Dendritic cell treated with granulocyte-macrophage colony-stimulating factor and Interleukin-4, amounts not matched to agents 40 ng/mL and 50 ng/mL, for 4 days (primary cell): ENCODE data around the gene CCDC71L.
"Not testable (repeated sequence)": the region's sequence is repeated elsewhere in the genome, so short reads cannot be mapped to it uniquely, and the experiment has no call there.

ENCODE experiments used
- H3K27ac Mint-ChIP-seq: one replicate; pipeline ENCODE4 v1.8.0; 2022; ENCODE audit warnings: mild to moderate bottlenecking, mixed read lengths
- H3K27me3 Mint-ChIP-seq: one replicate; pipeline ENCODE4 v1.8.0; 2022; ENCODE audit warnings: mild to moderate bottlenecking, mixed read lengths
- H3K36me3 Mint-ChIP-seq: one replicate; pipeline ENCODE4 v1.8.0; 2022; ENCODE audit warnings: low read depth, mixed read lengths
- H3K4me1 Mint-ChIP-seq: one replicate; pipeline ENCODE4 v1.8.0; 2022; ENCODE audit warnings: low read depth, mixed read lengths
- H3K4me3 Mint-ChIP-seq: one replicate; pipeline ENCODE4 v1.8.0; 2022; ENCODE audit warnings: mild to moderate bottlenecking, moderate library complexity, mixed read lengths
- H3K9me3 Mint-ChIP-seq: one replicate; pipeline ENCODE4 v1.8.0; 2022; ENCODE audit warnings: mixed read lengths
- intact Hi-C: fragments of 100-400 bp; cut with micrococcal nuclease; formaldehyde crosslinking; loops from one replicate; pipeline ENCODE4 v1.15.0; 2022

The CCDC71L gene

DNA sequence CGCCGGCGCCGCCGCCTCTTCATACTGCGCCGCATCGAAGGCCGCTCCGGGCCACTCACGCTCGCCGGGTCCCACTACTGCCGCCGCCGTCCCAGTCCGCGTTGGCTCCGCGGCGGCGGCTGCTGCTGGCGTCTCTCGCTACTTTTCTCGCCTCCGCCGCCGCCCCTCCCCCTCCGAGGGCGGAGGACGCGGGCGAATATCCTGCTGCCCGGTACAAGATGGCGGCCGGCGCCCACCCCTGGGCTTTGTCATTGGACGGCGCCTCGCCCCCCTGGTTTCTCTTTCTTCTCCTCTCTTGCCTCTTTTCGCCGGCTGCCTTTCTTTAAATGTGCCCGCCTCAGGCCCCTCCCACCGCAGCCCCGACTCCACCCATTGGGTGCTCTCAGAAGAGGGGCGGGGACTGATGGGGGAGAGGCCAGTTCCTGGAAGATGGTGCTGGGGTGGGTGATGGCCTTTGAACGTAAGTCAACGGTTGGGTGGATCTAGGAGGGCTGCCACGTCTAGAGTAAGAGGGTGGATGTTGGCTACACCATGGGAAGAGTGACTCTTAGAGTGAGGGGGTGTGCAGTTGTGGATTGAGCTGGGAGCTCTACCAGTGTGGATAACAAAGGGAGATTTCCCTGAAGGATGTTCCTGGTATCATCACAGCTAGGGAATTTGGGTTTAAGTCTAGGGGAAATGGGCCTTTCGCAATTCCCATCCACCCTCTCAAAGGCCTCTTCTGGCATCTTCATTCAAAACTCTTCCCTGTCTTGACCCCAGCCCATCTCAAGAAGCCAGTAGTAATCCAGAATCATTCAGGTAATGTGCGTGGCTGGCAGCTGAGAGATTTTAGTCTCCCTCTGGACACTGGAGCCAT is at the start of gene CCDC71L:
TSS of gene CCDC71L (minus strand) at position 297 of the 859 bp plus-strand sequence. CDS start at position 35, 262 bp downstream.
- Mint-ChIP-seq H3K27ac (peak within 1 kb of the TSS; percentile 86), H3K4me1 (peaks cover 21% of the 10 kb centered on the region), H3K36me3 (peaks cover 15% of the 10 kb centered on the region), H3K4me3 (peak within 1 kb of the TSS; percentile 82), H3K27me3 (no peaks in the 10 kb centered on the region), H3K9me3 (no peaks in the 10 kb centered on the region)
- intact Hi-C loops = loop anchor here (1.0 to 10.0 kb wide), 4 partner anchors 56 to 214 kb away; no protein-coding TSS in a partner anchor

DNA sequence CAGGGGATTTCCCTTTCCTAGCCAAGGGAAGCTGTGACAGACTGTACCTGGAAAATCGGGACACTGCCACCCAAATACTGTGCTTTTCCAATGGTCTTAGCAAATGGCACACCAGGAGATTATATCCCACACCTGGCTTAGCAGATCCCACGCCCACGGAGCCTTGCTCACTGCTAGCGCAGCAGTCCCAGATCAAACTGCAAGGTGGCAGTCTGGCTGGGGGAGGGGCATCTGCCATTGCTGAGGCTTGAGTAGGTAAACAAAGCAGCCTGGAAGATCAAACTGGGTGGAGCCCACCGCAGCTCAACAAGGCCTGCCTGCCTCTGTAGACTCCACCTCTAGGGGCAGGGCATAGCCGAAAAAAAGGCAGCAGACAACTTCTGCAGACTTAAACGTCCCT is 48.6 kb upstream of the CCDC71L start:
- H3K36me3 Mint-ChIP-seq, H3K4me3 Mint-ChIP-seq, H3K9me3 Mint-ChIP-seq, H3K27ac Mint-ChIP-seq, H3K27me3 Mint-ChIP-seq, intact Hi-C loops: not testable (repeated sequence)
- peaks cover 31% of the 10 kb centered on the region for H3K4me1 Mint-ChIP-seq

DNA sequence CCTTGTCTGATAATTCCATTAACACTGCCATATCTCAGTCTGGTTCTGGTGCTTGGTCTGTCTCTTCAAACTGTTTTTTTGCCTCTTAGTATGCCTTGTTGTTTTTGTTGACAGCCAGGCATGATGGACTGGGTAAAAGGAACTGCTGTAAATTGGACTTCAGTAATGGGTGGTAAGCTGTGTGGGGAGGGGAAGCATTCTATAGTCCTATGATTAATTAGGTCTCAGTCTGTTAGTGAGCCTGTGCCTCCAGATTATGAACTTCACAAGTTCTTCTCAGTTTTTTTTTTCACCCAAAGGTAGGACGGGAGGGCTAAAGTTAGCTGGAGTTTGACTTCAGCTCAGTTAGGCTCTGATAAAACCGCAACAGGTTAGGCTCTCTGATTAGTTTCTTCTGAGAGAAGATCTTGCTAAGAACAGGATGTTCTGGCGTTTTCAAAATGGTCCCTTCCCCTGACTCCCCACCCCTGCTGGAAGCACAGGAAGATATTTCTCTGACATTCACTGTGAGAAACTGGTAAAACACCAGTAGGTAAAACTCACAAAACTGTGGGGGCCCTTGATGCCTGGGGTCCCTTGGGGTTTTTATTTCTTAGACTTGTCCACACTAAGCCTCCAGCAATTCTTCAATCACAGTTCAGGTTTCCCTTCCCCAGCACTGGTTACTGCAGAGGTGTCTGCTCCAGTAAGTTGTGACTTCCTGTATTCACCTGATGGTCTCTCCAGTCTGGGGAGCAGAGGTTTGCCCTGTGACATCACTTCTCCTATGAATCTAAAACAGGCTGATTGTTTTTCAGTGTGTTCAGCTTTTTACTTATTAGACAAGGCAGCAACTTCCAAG is 43.3 kb upstream of the CCDC71L start:
- H3K4me3 Mint-ChIP-seq = no peak overlapping the region
- intact Hi-C loops = no loop called here
- no peaks in the 10 kb centered on the region for H3K9me3 Mint-ChIP-seq
- no peak overlapping the region for H3K27ac Mint-ChIP-seq
- H3K27me3 Mint-ChIP-seq = no peaks in the 10 kb centered on the region
- peaks cover 22% of the 10 kb centered on the region for H3K4me1 Mint-ChIP-seq
- H3K36me3 Mint-ChIP-seq = no peaks in the 10 kb centered on the region

DNA sequence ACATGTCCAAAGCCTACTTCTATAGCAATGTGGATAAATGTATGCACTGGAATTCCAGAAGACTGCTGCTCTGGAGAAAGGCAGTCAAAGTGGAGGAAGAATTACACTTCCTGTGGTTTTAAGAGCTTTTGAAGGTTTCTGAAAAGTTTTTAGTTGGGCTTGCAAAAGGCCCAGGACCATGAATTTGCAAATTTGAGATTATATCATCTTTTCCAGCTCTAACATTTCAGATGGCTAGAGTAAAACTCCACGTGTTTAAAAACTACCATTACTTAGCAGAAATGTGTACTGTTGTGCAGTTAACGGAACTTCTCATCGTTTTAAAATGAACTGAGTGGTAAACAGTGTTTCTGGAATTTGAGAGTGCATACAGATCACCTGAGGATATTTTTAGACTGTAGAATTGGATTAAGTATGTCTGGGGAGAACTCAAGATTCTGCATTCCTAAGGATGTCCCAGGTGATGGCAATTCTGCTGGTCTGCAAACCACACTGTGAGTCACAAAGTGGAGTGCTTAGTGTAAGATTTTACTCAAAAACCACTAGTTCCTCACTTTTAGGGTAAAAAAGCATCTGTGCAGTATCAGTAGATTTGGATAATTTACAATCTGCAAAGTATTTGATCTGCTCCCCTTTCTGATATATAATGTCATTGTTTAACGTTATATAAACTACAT is 32.9 kb upstream of the CCDC71L start:
- H3K4me1 Mint-ChIP-seq = peaks cover 16% of the 10 kb centered on the region

DNA sequence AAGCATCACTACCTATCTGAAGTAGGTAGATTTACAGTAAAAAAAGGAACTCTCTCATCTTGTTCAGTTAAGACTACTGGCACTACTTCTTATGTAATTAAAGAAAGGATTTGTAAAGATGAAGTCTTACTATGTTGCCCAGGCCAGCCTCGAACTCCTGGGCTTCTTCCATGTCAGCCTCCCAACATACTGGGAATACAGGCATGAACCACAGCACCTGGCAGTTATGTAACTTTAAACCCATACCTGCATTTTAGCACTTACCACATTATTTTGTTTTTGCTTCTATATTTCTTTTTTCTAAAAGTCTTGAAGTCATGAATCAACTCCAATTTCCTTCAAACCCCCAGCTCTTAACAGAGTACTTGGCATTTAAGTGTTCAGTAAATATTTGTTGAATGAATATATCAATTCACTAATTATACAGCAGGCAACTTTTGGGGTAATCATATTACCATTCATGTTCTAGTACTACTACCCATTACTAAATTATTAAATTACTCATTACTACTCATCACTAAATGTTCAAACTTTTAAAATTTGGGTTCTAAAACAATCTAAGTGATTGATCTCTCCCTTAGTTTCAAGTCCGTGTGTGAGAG is 31.6 kb upstream of the CCDC71L start:
- H3K4me3 Mint-ChIP-seq = no peak overlapping the region
- intact Hi-C loops = no loop called here
- H3K4me1 Mint-ChIP-seq = peaks cover 19% of the 10 kb centered on the region
- H3K36me3 Mint-ChIP-seq = no peaks in the 10 kb centered on the region
- H3K27me3 Mint-ChIP-seq = no peaks in the 10 kb centered on the region
- no peak overlapping the region for H3K27ac Mint-ChIP-seq
- peaks cover 17% of the 10 kb centered on the region for H3K9me3 Mint-ChIP-seq

More for the DNA sequence above, 32.9 kb upstream of the CCDC71L start:
- H3K27me3 Mint-ChIP-seq = no peaks in the 10 kb centered on the region
- H3K4me3 Mint-ChIP-seq = no peak overlapping the region
- H3K9me3 Mint-ChIP-seq = peaks cover 5% of the 10 kb centered on the region
- H3K36me3 Mint-ChIP-seq = no peaks in the 10 kb centered on the region
- H3K27ac Mint-ChIP-seq = no peak overlapping the region
- intact Hi-C loops = no loop called here

DNA sequence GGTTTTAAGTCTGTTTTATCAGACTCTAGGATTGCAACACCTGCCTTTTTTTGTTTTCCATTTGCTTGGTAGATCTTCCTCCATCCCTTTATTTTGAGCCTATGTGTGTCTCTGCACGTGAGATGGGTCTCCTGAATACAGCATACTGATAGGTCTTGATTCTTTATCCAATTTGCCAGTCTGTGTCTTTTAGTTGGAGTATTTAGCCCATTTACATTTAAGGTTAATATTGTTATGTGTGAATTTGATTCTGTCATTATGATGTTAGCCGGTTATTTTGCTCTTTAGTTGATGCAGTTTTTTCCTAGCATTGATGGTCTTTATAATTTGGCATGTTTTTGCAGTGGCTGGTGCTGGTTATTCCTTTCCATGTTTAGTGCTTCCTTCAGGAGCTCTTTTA is 27.2 kb upstream of the CCDC71L start:
- intact Hi-C loops, H3K36me3 Mint-ChIP-seq, H3K4me1 Mint-ChIP-seq, H3K27me3 Mint-ChIP-seq, H3K4me3 Mint-ChIP-seq, H3K27ac Mint-ChIP-seq: not testable (repeated sequence)
- peaks cover 17% of the 10 kb centered on the region for H3K9me3 Mint-ChIP-seq

GRCh38 chr7:106683941-106684340 is 23.0 kb upstream of the CCDC71L start:
- H3K9me3 Mint-ChIP-seq = peaks cover 13% of the 10 kb centered on the region
- intact Hi-C loops = no loop called here
- no peak overlapping the region for H3K4me3 Mint-ChIP-seq
- H3K4me1 Mint-ChIP-seq = peaks cover 13% of the 10 kb centered on the region
- H3K27ac Mint-ChIP-seq = no peak overlapping the region
- H3K36me3 Mint-ChIP-seq = no peaks in the 10 kb centered on the region
- H3K27me3 Mint-ChIP-seq = no peaks in the 10 kb centered on the region

GRCh38 chr7:106681815-106682495 is 21.0 kb upstream of the CCDC71L start:
- intact Hi-C loops = no loop called here
- Mint-ChIP-seq H3K27me3 (no peaks in the 10 kb centered on the region), H3K36me3 (no peaks in the 10 kb centered on the region), H3K9me3 (no peaks in the 10 kb centered on the region), H3K27ac (no peak overlapping the region), H3K4me1 (peaks cover 12% of the 10 kb centered on the region), H3K4me3 (no peak overlapping the region)

DNA sequence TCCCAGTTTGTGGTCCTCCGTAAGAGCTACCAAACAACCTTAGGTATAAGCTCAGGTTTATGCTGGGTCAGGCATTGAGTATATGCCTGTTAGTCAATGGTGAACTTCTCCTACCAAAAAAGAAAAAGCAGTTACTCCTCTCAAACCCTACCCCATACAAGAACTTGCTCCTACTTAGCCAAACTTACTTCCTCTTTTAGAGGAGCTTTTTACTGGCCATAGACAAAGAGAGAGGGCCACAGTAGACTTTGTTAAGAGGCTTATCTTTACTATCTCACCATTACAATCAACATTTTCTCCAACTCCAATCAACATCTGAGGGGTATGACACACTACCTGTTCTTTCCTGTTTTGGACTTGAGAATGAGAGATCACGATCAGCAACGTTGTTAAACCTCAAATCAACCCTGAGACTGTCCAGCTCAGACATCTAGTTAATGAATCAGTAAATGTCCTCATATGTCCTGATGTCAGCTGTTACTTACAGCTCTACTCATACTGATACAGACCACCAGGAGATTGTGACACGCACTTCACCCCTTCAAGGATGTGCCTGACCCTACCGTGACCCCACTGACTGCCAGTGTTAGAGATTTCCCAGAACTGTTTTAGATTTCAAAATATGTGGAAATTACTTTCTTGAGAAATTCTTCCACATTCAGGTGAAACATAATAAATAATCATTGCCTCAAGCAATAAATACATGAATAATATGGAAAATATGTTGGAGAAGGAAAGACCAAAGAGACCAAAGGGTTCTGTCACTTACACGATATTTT is 18.4 kb upstream of the CCDC71L start:
- Mint-ChIP-seq H3K4me1 (peaks cover 18% of the 10 kb centered on the region), H3K27ac (peak overlapping the region; percentile 58), H3K27me3 (peaks cover 3% of the 10 kb centered on the region), H3K4me3 (no peak overlapping the region), H3K36me3 (no peaks in the 10 kb centered on the region), H3K9me3 (no peaks in the 10 kb centered on the region)
- intact Hi-C loops = no loop called here

- intact Hi-C loops = no loop called here
- Mint-ChIP-seq H3K36me3 (no peaks in the 10 kb centered on the region), H3K4me1 (peaks cover 18% of the 10 kb centered on the region), H3K9me3 (no peaks in the 10 kb centered on the region), H3K4me3 (no peak overlapping the region), H3K27ac (no peak overlapping the region), H3K27me3 (peaks cover 3% of the 10 kb centered on the region)
Measured at GRCh38 chr7:106678795-106679152, 17.8 kb upstream of the CCDC71L start.

DNA sequence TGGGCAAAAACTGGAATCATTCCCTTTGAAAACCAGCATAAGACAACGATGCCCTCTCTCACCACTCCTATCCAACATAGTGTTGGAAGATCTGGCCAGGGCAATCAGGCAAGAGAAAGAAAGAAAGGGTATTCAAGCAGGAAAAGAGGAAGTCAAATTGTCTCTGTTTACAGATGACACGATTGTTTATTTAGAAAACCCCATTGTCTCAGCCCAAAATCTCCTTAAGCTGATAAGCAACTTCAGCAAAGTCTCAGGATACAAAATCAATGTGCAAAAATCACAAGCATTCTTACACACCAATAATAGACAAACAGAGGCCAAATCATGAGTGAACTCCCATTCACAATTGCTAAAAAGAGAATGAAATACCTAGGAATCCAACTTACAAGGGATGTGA is 15.5 kb upstream of the CCDC71L start:
- H3K36me3 Mint-ChIP-seq, H3K9me3 Mint-ChIP-seq, H3K27ac Mint-ChIP-seq, H3K27me3 Mint-ChIP-seq, H3K4me3 Mint-ChIP-seq, intact Hi-C loops: not testable (repeated sequence)
- peaks cover 18% of the 10 kb centered on the region for H3K4me1 Mint-ChIP-seq

GRCh38 chr7:106673688-106674087 is 12.7 kb upstream of the CCDC71L start:
- H3K9me3 Mint-ChIP-seq, intact Hi-C loops, H3K27me3 Mint-ChIP-seq, H3K27ac Mint-ChIP-seq, H3K4me1 Mint-ChIP-seq, H3K4me3 Mint-ChIP-seq, H3K36me3 Mint-ChIP-seq: not testable (repeated sequence)

DNA sequence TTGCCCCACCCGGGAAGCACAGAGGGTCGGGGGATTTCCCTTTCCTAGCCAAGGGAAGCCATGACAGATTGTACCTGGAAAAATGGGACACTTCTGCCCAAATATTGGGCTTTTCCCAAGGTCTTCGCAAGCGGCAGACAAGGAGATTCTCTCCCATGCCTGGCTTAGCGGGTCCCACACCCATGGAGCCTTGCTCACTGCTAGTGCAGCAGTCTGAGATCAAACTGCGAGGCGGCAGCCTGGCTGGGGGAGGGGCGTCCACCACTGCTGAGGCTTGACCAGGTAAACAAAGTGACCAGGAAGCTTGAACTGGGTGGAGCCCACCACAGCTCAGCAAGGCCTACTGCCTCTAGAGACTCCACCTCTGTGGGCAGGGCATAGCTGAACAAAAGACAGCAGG is 11.0 kb upstream of the CCDC71L start:
- intact Hi-C loops = not testable (repeated sequence)

More for the DNA sequence above, 11.0 kb upstream of the CCDC71L start:
- H3K27me3 Mint-ChIP-seq, H3K9me3 Mint-ChIP-seq, H3K36me3 Mint-ChIP-seq, H3K4me1 Mint-ChIP-seq, H3K27ac Mint-ChIP-seq, H3K4me3 Mint-ChIP-seq: not testable (repeated sequence)
